ENCODE data around the gene ABLIM2.

Gene ABLIM2

DNA sequence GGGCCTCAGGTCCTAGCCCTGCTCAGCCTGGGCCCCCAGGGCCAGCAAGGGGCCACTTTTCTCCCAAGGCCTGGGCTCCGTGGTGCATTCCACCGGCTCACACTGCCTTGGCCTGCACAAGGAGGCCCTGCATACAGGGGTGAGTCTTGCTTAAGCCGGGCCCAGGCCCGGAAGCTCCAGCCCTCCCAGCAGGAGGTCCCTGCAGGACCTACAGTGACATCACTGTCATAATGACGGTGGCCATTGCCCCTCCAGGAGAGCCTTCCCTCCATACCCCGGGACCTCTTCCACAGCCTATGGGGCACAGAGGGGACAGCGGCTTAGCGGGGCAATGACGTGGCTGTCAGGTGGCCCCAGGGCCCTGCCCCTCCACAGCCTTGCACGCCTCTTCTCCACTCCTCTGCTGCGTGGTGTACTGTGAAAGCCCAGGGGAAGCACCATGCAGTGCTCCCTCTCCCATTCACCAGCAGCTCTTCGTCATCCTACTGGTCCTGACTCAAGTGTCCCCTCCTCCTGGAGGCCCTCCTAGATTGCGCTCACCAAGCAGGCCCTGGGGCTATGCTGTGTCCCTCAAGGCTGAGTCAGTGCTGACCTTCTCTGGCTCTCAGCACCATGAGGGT is 186.6 kb downstream of the ABLIM2 start:
- Histone ChIP-seq H3K4me1 (ENCODE audit: control insufficient read depth, insufficient read depth, low read length, poor library complexity, severe bottlenecking) (peaks cover 30% of the 10 kb centered on the region), H3K27ac (ENCODE audit: low read depth, low read length, severe bottlenecking) (no peak overlapping the region), H3K9me3 (ENCODE audit: control insufficient read depth, low read length) (no peaks in the 10 kb centered on the region), H3K36me3 (ENCODE audit: control insufficient read depth, insufficient read depth, low read length) (no peaks in the 10 kb centered on the region), H3K4me3 (ENCODE audit: extremely low read depth, insufficient read depth, low read length, poor library complexity, severe bottlenecking) (no peak overlapping the region)
- 88 to 95% methylated on average over 11 of the region's 13 CpGs for WGBS, 2 experiments (ENCODE audit: insufficient coverage in 2 of 2)

DNA sequence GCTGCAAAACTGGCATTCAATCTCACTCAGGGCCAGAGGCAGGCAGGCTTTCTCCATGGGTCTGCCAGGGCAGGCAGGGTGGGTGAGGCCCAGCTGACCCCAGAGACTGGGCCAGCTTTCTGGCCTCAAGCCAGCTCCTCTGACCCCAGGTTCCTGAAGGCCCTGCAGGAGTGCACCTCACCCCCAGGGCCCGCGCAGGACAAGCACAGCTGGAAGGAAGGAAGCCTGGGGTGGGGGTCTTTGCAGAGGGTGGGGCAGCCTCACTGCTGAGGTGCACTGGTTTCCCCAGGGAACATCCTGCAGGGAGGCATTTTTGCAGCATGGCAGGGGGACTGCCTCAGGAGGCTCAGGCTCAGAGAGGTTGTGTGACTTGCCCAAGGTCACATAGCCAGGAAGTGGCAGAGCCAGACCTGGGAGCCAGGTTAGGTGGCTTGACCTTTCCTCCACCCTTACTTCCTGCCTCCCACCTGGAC is 187.4 kb downstream of the ABLIM2 start:
- WGBS, 2 experiments (ENCODE audit: insufficient coverage in 2 of 2), result 93% methylated on average over 2 of the region's 2 CpGs
- Histone ChIP-seq H3K27ac (ENCODE audit: low read depth, low read length, severe bottlenecking) (no peak overlapping the region), H3K36me3 (ENCODE audit: control insufficient read depth, insufficient read depth, low read length) (no peaks in the 10 kb centered on the region)

DNA sequence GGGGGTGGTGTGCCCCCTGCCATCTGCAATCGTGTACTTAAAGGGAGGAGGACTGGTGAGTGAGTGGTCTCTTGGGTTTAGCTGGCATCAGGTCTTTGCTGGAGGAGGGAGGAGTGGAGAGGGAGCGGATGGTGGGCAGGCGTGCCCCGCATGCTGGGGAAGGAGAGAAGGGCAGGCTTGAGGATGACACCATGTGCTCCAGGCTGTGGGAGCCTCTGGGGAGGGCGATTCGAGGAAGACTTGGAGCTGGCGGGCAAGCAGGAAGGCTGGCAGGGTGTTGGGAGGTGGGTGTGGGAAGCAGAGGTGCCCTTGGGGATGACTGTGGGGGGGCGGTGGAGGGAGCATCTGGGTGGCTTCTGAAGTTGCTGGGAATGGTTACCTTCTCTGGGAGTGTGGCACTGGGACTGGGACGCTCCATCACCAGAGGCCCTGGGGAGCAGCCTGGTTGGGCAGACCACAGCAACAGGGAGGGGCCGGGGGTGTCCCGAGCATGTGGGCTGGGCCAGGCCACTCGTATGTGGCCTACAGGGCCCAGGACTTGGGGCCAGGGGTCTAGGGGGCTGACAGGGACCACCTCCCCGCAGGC is 188.2 kb downstream of the ABLIM2 start:
- Histone ChIP-seq H3K4me3 (ENCODE audit: extremely low read depth, insufficient read depth, low read length, poor library complexity, severe bottlenecking) (no peak overlapping the region), H3K27ac (ENCODE audit: low read depth, low read length, severe bottlenecking) (peak overlapping the region; percentile 88), H3K9me3 (ENCODE audit: control insufficient read depth, low read length) (no peaks in the 10 kb centered on the region), H3K36me3 (ENCODE audit: control insufficient read depth, insufficient read depth, low read length) (no peaks in the 10 kb centered on the region), H3K4me1 (ENCODE audit: control insufficient read depth, insufficient read depth, low read length, poor library complexity, severe bottlenecking) (peaks cover 30% of the 10 kb centered on the region)
- 84 to 85% methylated on average over 10 to 13 of the region's 13 CpGs for WGBS, 2 experiments (ENCODE audit: insufficient coverage in 2 of 2)

More for the DNA sequence above, 187.4 kb downstream of the ABLIM2 start:
- Histone ChIP-seq H3K4me3 (ENCODE audit: extremely low read depth, insufficient read depth, low read length, poor library complexity, severe bottlenecking) (no peak overlapping the region), H3K9me3 (ENCODE audit: control insufficient read depth, low read length) (no peaks in the 10 kb centered on the region), H3K4me1 (ENCODE audit: control insufficient read depth, insufficient read depth, low read length, poor library complexity, severe bottlenecking) (peaks cover 30% of the 10 kb centered on the region)

DNA sequence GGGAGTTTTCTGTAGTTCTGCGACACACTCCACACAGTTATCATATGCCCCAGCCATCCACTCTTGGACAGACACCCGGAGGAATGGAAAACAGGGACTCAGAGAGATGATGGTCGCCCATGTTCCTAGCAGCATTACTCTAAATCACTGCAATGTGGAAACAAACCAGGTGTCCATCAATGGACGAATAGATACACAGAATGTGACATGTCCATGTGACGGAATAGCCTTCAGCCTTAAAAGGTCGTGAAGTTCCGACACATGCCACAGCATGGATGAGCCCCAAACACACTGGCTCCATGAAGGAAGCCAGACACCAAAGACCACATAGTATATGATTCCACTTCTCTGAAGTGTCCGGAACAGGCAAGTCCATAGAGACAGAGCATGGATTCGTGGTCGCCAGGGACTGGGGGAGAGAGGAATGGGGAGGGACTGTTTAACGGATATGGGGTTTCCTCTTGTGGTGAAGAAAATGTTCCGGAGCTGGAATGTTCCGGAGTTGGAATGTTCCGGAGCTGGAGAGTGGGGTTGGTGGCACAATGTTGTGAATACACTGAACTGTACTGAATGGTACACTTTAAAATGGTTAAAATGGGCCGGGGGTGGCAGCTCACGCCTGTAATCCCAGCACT is 190.2 kb downstream of the ABLIM2 start:
- H3K4me3 ChIP-seq (ENCODE audit: extremely low read depth, insufficient read depth, low read length, poor library complexity, severe bottlenecking), result no peak overlapping the region
- H3K27ac ChIP-seq (ENCODE audit: low read depth, low read length, severe bottlenecking), result no peak overlapping the region
- no peaks in the 10 kb centered on the region for H3K9me3 ChIP-seq (ENCODE audit: control insufficient read depth, low read length)
- no peaks in the 10 kb centered on the region for H3K36me3 ChIP-seq (ENCODE audit: control insufficient read depth, insufficient read depth, low read length)
- 80 to 94% methylated on average over 14 to 15 of the region's 16 CpGs for WGBS, 2 experiments (ENCODE audit: insufficient coverage in 2 of 2)
- H3K4me1 ChIP-seq (ENCODE audit: control insufficient read depth, insufficient read depth, low read length, poor library complexity, severe bottlenecking), result peaks cover 30% of the 10 kb centered on the region

DNA sequence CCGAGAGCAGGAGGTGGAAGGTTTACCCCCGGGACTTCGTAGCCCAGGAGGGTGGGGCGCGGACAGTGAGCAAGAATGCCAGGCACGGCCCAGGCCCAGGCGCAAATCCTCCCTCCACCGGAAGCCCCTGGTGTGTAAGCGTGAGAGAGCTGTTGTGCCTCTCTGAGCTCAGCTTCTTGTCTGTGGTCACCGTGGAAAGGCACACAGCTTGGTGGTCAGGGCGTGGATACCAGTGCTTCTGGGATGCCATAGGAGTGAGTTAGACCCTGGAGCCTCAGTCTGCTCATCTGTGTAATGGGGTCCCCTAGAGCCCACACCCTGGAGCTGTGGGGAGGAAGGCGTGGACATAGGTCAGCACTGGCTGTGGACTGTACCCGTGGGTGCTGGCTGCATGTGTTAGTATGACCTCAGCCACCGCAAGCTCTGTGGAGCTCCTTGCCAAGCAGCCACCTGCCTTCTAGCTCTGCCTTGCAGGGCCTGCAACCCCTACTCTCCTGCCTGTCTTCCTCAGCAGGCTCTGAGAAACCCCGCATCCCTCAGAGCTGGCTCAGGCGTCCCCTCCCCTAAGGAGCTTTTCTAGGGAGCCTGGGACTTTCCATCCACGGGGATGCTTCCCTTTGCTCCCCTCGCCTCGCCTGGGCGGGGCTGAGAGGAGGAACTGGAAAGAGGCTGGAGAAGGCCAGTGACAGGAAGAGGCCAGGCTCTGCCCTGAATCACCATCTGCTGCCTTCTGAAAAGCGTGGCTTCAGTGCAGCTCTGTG is 190.9 kb downstream of the ABLIM2 start:
- whole genome bisulfite sequencing, 2 experiments (ENCODE audit: insufficient coverage in 2 of 2), result 91 to 94% methylated on average over 10 to 16 of the region's 21 CpGs
- H3K9me3 ChIP-seq (ENCODE audit: control insufficient read depth, low read length), result no peaks in the 10 kb centered on the region
- no peak overlapping the region for H3K27ac ChIP-seq (ENCODE audit: low read depth, low read length, severe bottlenecking)
- H3K4me1 ChIP-seq (ENCODE audit: control insufficient read depth, insufficient read depth, low read length, poor library complexity, severe bottlenecking), result peaks cover 30% of the 10 kb centered on the region
- no peak overlapping the region for H3K4me3 ChIP-seq (ENCODE audit: extremely low read depth, insufficient read depth, low read length, poor library complexity, severe bottlenecking)
- H3K36me3 ChIP-seq (ENCODE audit: control insufficient read depth, insufficient read depth, low read length), result no peaks in the 10 kb centered on the region

DNA sequence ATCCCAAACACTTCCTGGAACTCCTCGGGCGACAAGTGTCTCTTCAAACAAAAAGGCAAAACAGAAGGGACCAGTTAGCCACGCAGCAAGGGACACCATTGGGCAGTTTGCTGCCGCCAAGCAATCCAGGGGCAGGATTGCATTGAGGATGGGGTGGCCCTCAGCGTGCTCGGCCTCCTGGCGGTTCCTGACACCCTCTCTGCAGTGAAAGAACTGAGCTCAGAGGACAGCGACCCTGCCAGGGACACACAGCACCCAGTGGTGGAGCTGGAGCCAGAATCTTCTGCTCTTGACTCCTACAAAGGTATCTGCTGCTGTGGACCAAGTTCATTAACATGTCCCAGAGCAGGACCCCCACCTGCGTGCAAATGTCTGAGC is 191.6 kb downstream of the ABLIM2 start:
- Histone ChIP-seq H3K27ac (ENCODE audit: low read depth, low read length, severe bottlenecking) (no peak overlapping the region), H3K4me3 (ENCODE audit: extremely low read depth, insufficient read depth, low read length, poor library complexity, severe bottlenecking) (no peak overlapping the region), H3K36me3 (ENCODE audit: control insufficient read depth, insufficient read depth, low read length) (no peaks in the 10 kb centered on the region), H3K4me1 (ENCODE audit: control insufficient read depth, insufficient read depth, low read length, poor library complexity, severe bottlenecking) (peaks cover 26% of the 10 kb centered on the region), H3K9me3 (ENCODE audit: control insufficient read depth, low read length) (no peaks in the 10 kb centered on the region)
- 91 to 94% methylated on average over 9 of the region's 9 CpGs for WGBS, 2 experiments (ENCODE audit: insufficient coverage in 2 of 2)

DNA sequence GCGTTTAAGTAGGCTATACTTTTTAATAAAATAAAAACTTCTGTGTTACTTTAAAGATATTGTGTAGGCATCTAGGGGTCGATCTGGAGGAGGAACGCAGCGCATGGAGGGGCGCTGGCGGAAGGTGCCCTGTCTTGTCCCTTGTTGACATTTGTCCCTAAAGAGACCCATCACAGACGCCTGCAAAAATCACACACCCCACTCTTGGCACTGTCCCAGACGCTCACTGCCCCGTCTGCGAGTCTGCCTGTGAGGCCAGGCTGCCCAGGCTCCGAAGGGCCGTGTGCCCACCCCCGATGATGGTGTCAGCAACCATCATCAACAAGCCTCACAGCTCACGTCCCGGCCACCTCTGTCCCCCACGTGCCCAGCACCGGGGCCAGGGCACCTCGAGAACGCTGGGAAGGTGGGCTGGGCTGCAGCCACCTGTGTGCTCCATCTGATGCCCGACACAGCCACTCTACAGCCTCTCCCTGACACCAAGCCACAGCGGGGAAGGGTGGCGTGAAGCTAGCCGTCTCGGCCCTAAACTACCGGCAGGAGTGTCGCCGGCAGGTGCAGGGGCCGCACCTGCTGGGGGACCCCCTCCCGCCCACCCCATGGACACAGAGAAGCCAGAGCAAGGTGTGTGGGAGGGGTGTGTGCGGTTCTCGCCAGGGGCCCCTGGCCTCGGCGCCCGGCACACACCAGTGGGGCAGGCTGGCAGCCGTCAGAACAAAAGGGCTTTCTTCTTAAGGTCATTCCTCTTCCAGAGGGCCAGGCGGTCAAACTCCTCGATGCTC is 192.1 kb downstream of the ABLIM2 start:
- H3K4me1 ChIP-seq (ENCODE audit: control insufficient read depth, insufficient read depth, low read length, poor library complexity, severe bottlenecking), result peaks cover 28% of the 10 kb centered on the region

DNA sequence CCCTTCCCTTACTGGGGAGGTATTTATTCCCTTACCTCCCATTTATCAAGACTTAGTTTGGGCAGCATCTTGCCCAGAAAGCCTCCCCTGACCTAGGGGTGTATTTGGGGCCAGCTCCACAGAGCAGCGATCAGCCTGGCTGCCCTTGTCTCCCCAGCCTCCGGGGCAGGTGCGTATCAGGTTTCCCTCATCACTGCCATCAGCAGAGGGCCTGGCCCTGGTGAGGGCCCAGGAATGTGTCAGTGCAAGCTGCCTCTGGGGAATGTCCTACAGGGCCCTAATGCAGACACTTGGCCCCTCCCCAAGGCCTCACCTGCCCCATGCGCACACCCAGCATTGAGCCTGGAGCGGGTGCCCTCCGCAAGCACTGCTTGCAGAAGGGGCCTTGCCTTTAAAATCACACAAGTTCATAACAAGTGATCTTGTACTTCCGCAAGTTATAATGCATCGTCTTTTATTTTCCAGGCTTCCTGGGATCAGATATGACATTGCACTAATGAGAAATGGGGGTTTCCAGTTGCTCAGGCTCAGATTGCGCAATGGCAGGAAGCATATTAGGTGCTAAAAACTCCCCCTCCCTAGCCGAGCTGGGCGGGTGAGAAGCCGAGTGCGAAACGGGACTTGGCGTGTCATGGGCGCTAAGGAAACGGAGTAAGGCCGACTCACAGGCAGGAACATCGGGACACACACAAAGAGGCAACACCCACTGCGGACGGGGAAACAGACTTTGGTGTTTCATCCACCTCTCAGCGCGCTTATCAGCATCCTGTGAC is 193.5 kb downstream of the ABLIM2 start:
- Histone ChIP-seq H3K4me3 (ENCODE audit: extremely low read depth, insufficient read depth, low read length, poor library complexity, severe bottlenecking) (no peak overlapping the region), H3K9me3 (ENCODE audit: control insufficient read depth, low read length) (no peaks in the 10 kb centered on the region), H3K27ac (ENCODE audit: low read depth, low read length, severe bottlenecking) (no peak overlapping the region), H3K4me1 (ENCODE audit: control insufficient read depth, insufficient read depth, low read length, poor library complexity, severe bottlenecking) (peaks cover 18% of the 10 kb centered on the region), H3K36me3 (ENCODE audit: control insufficient read depth, insufficient read depth, low read length) (no peaks in the 10 kb centered on the region)
- 90 to 92% methylated on average over 20 to 23 of the region's 23 CpGs for WGBS, 2 experiments (ENCODE audit: insufficient coverage in 2 of 2)

More for the DNA sequence above, 192.1 kb downstream of the ABLIM2 start:
- no peaks in the 10 kb centered on the region for H3K36me3 ChIP-seq (ENCODE audit: control insufficient read depth, insufficient read depth, low read length)
- WGBS, 2 experiments (ENCODE audit: insufficient coverage in 2 of 2), result 91 to 97% methylated on average over 16 to 32 of the region's 37 CpGs
- H3K4me3 ChIP-seq (ENCODE audit: extremely low read depth, insufficient read depth, low read length, poor library complexity, severe bottlenecking), result no peak overlapping the region
- no peaks in the 10 kb centered on the region for H3K9me3 ChIP-seq (ENCODE audit: control insufficient read depth, low read length)
- H3K27ac ChIP-seq (ENCODE audit: low read depth, low read length, severe bottlenecking), result no peak overlapping the region

DNA sequence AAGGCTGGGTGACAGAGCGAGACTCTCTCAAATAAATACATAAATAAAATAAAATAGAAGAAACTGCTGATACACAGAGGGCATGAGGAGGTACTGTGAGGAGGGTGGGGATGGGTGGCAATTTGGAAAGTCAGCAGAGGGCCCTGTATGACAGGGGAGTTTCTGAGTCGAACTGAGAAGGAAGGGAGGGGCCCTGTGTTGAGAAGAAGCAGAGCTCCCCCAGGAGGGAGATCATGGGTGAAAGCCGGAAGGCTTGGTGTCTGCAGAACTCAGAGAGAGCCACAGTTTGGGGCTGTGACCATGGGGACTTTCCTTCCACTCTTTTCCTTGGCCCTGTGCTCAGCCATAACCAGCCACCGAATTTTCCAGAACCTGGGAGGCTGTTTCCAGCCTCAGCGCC is 194.2 kb downstream of the ABLIM2 start:
- 72 to 78% methylated on average over 3 of the region's 5 CpGs for WGBS, 2 experiments (ENCODE audit: insufficient coverage in 2 of 2)
- no peaks in the 10 kb centered on the region for H3K9me3 ChIP-seq (ENCODE audit: control insufficient read depth, low read length)
- H3K27ac ChIP-seq (ENCODE audit: low read depth, low read length, severe bottlenecking), result no peak overlapping the region
- no peaks in the 10 kb centered on the region for H3K36me3 ChIP-seq (ENCODE audit: control insufficient read depth, insufficient read depth, low read length)
- no peak overlapping the region for H3K4me3 ChIP-seq (ENCODE audit: extremely low read depth, insufficient read depth, low read length, poor library complexity, severe bottlenecking)
- H3K4me1 ChIP-seq (ENCODE audit: control insufficient read depth, insufficient read depth, low read length, poor library complexity, severe bottlenecking), result peaks cover 12% of the 10 kb centered on the region

Data from mesodermal cell (in vitro differentiated cells).